Osteocyte (in vitro differentiated cells): ENCODE data around the gene TNFRSF18. TPM values are rescaled to one million over a fixed set of nuclear protein-coding genes. Genes with fewer than 3 reads are reported as not detected.
A peak's percentile ranks its signal among the peaks of the same experiment; 100 is the strongest.

Source experiments
- DNase-seq: peaks from one replicate; pipeline ENCODE4 v3.0.0; 2021; ENCODE audit warnings: mixed read lengths; ENCODE audit not compliant: unreplicated experiment; ENCODE audit errors: extremely low spot score
- H3K27ac Mint-ChIP-seq: one replicate; pipeline ENCODE4 v1.8.0; 2021; ENCODE audit warnings: mild to moderate bottlenecking, mixed read lengths; ENCODE audit not compliant: unreplicated experiment
- H3K27me3 Mint-ChIP-seq: one replicate; pipeline ENCODE4 v1.8.0; 2021; ENCODE audit warnings: mixed read lengths; ENCODE audit not compliant: unreplicated experiment
- H3K36me3 Mint-ChIP-seq: one replicate; pipeline ENCODE4 v1.8.0; 2021; ENCODE audit warnings: mixed read lengths; ENCODE audit not compliant: unreplicated experiment
- H3K4me1 Mint-ChIP-seq: one replicate; pipeline ENCODE4 v1.8.0; 2021; ENCODE audit warnings: mixed read lengths; ENCODE audit not compliant: unreplicated experiment
- H3K4me3 Mint-ChIP-seq: one replicate; pipeline ENCODE4 v1.8.0; 2021; ENCODE audit warnings: mild to moderate bottlenecking, moderate library complexity, mixed read lengths; ENCODE audit not compliant: unreplicated experiment
- H3K9me3 Mint-ChIP-seq: one replicate; pipeline ENCODE4 v1.8.0; 2021; ENCODE audit warnings: mixed read lengths; ENCODE audit not compliant: unreplicated experiment
- CTCF ChIP-seq: fragments of 200-600 bp; sonication (generic); IDR thresholded peaks from 2 replicates; pipeline ENCODE4 v1.5.0; 2021; ENCODE audit warnings: antibody characterized with exemption, mild to moderate bottlenecking, moderate library complexity
- total RNA-seq: library from RNA; stranded (reverse); gene quantifications from 2 replicates; pipeline ENCODE4 v1.2.1, GENCODE V29; 2021

Gene TNFRSF18
- total RNA-seq, 1 donor from 2014 or later: not detected

GRCh38 chr1:1182491-1183220 is 23.7 kb downstream of the TNFRSF18 start:
- Mint-ChIP-seq H3K27ac (no peak overlapping the region), H3K4me3 (no peak overlapping the region), H3K27me3 (peaks cover 2% of the 10 kb centered on the region), H3K9me3 (no peaks in the 10 kb centered on the region), H3K36me3 (no peaks in the 10 kb centered on the region), H3K4me1 (no peaks in the 10 kb centered on the region)
- no peak for TF ChIP-seq CTCF
- DNase-seq: no peak

- Mint-ChIP-seq H3K36me3 (no peaks in the 10 kb centered on the region), H3K27ac (no peak overlapping the region), H3K9me3 (no peaks in the 10 kb centered on the region), H3K4me3 (no peak overlapping the region), H3K4me1 (no peaks in the 10 kb centered on the region), H3K27me3 (peaks cover 6% of the 10 kb centered on the region)
- no peak for DNase-seq
- no peak for TF ChIP-seq CTCF
These were observed 24.4 kb downstream of the TNFRSF18 start for GRCh38 chr1:1181938-1182410.

GRCh38 chr1:1181129-1181937 is 25.1 kb downstream of the TNFRSF18 start:
- DNase-seq: no peak
- peaks cover 10% of the 10 kb centered on the region for H3K27me3 Mint-ChIP-seq
- H3K27ac Mint-ChIP-seq: peak overlapping the region; percentile 61
- H3K4me3 Mint-ChIP-seq: no peak overlapping the region
- no peaks in the 10 kb centered on the region for H3K9me3 Mint-ChIP-seq
- H3K4me1 Mint-ChIP-seq: no peaks in the 10 kb centered on the region
- H3K36me3 Mint-ChIP-seq: no peaks in the 10 kb centered on the region
- no peak for TF ChIP-seq CTCF

GRCh38 chr1:1179983-1180861 is 26.2 kb downstream of the TNFRSF18 start:
- Mint-ChIP-seq H3K27me3 (peaks cover 11% of the 10 kb centered on the region), H3K27ac (no peak overlapping the region)
- no peak for DNase-seq

More at GRCh38 chr1:1179983-1180861, 26.2 kb downstream of the TNFRSF18 start:
- H3K9me3 Mint-ChIP-seq: no peaks in the 10 kb centered on the region
- no peak for TF ChIP-seq CTCF
- no peak overlapping the region for H3K4me3 Mint-ChIP-seq
- no peaks in the 10 kb centered on the region for H3K36me3 Mint-ChIP-seq
- H3K4me1 Mint-ChIP-seq: no peaks in the 10 kb centered on the region
